CD14-positive monocyte (primary cell): ENCODE measurements around the gene FNIP2. TPM values are rescaled to one million over a fixed set of nuclear protein-coding genes. Genes with fewer than 3 reads are reported as not detected.

ENCODE experiments used
- DNase-seq, 3 donors: peaks; one replicate each; pipeline ENCODE4 v3.0.0-alpha.2; 2011 to 2022
- H2AFZ ChIP-seq: 2 replicates; pipeline ENCODE4 v1.6.0; 2012; ENCODE audit warnings: mild to moderate bottlenecking, low read depth, low read length, inconsistent platforms; ENCODE audit not compliant: insufficient read depth, poor library complexity, severe bottlenecking
- H3K27ac ChIP-seq, 2 donors: 1 replicate in 1 of 2; 2 replicates in 1 of 2; pipeline ENCODE4 v1.5.1; 2012 to 2013; ENCODE audit warnings: low read length in 2 of 2, control low read depth in 1 of 2, inconsistent platforms in 1 of 2, low read depth in 1 of 2, mild to moderate bottlenecking in 1 of 2
- H3K27me3 ChIP-seq, 2 donors: one replicate each; pipeline versions ENCODE4 v1.6.0 to v1.6.1; 2011 to 2013; ENCODE audit warnings: low read length in 2 of 2; ENCODE audit not compliant: control insufficient read depth in 2 of 2, insufficient read depth in 2 of 2
- H3K36me3 ChIP-seq, 2 donors: replicated peaks in 1 of 2; 1 replicate in 1 of 2; 2 replicates in 1 of 2; pipeline versions ENCODE4 v1.5.1 to v1.6.1; 2012 to 2013; ENCODE audit warnings: low read length in 2 of 2, control low read depth in 1 of 2, inconsistent platforms in 1 of 2, mild to moderate bottlenecking in 1 of 2; ENCODE audit not compliant: insufficient read depth in 2 of 2, control insufficient read depth in 1 of 2
- H3K4me1 ChIP-seq, 2 donors: 1 replicate in 1 of 2; 2 replicates in 1 of 2; pipeline versions ENCODE4 v1.5.1 to v1.6.1; 2012 to 2013; ENCODE audit warnings: low read length in 2 of 2, control low read depth in 1 of 2, inconsistent platforms in 1 of 2, mild to moderate bottlenecking in 1 of 2, moderate library complexity in 1 of 2; ENCODE audit not compliant: insufficient read depth in 2 of 2, control insufficient read depth in 1 of 2
- H3K4me2 ChIP-seq: replicated peaks from 2 replicates; pipeline ENCODE3; 2012; ENCODE audit warnings: low read length, moderate library complexity, mild to moderate bottlenecking; ENCODE audit not compliant: poor library complexity, severe bottlenecking; ENCODE audit errors: extremely low read depth
- H3K4me3 ChIP-seq, 3 experiments: fragments of 200-600 bp in 1 of 3; sonication (generic) in 1 of 3; replicated peaks in 1 of 3; 1 replicate in 2 of 3; 2 replicates in 1 of 3; pipeline ENCODE4 v1.5.1; 2011 to 2013; ENCODE audit warnings: low read length in 3 of 3, mild to moderate bottlenecking in 3 of 3, control low read depth in 2 of 3, low read depth in 2 of 3, inconsistent platforms in 1 of 3, moderate library complexity in 1 of 3
- H3K79me2 ChIP-seq: 2 replicates; pipeline ENCODE4 v1.6.0; 2012; ENCODE audit warnings: mild to moderate bottlenecking, control low read depth, inconsistent platforms, low read length, moderate library complexity; ENCODE audit not compliant: insufficient read depth
- H3K9ac ChIP-seq: 2 replicates; pipeline ENCODE4 v1.6.0; 2017; ENCODE audit warnings: low read length, mild to moderate bottlenecking; ENCODE audit not compliant: insufficient read depth, poor library complexity, severe bottlenecking
- H3K9me3 ChIP-seq, 2 donors: replicated peaks in 1 of 2; 1 replicate in 1 of 2; 2 replicates in 1 of 2; pipeline versions ENCODE4 v1.5.1 to v1.6.1; 2012 to 2013; ENCODE audit warnings: low read length in 2 of 2, control low read depth in 1 of 2; ENCODE audit not compliant: control insufficient read depth in 1 of 2, insufficient read depth in 1 of 2
- H4K20me1 ChIP-seq: 2 replicates; pipeline ENCODE4 v1.6.0; 2012; ENCODE audit warnings: mild to moderate bottlenecking, low read length, control low read depth, moderate library complexity; ENCODE audit not compliant: insufficient read depth
- H3K27ac Mint-ChIP-seq, 7 donors: one replicate each; pipeline ENCODE4 v1.8.0; 2020; ENCODE audit warnings: mild to moderate bottlenecking in 7 of 7, mixed read lengths in 7 of 7, moderate library complexity in 6 of 7, inconsistent platforms in 2 of 7
- H3K27me3 Mint-ChIP-seq, 3 donors: one replicate each; pipeline ENCODE4 v1.8.0; 2021 to 2022; ENCODE audit warnings: low read depth in 3 of 3, mild to moderate bottlenecking in 3 of 3, mixed read lengths in 3 of 3, moderate library complexity in 3 of 3, inconsistent platforms in 1 of 3
- H3K36me3 Mint-ChIP-seq, 2 donors: one replicate each; pipeline ENCODE4 v1.8.0; 2020; ENCODE audit warnings: mixed read lengths in 2 of 2, inconsistent platforms in 1 of 2, mild to moderate bottlenecking in 1 of 2
- H3K4me1 Mint-ChIP-seq: one replicate; pipeline ENCODE4 v1.8.0; 2020; ENCODE audit warnings: mild to moderate bottlenecking, mixed read lengths
- H3K4me3 Mint-ChIP-seq, 2 donors: one replicate each; pipeline ENCODE4 v1.8.0; 2020; ENCODE audit warnings: mild to moderate bottlenecking in 2 of 2, mixed read lengths in 2 of 2, moderate library complexity in 1 of 2
- H3K9me3 Mint-ChIP-seq, 7 donors: one replicate each; pipeline ENCODE4 v1.8.0; 2020 to 2022; ENCODE audit warnings: mixed read lengths in 7 of 7, mild to moderate bottlenecking in 6 of 7, moderate library complexity in 6 of 7, inconsistent platforms in 2 of 7
- WGBS: methylation state at CpG from one replicate; pipeline ENCODE4 v1.1.5; 2013; ENCODE audit warnings: missing lambda C conversion rate; ENCODE audit not compliant: insufficient coverage; 5-methylcytosine and 5-hydroxymethylcytosine counted together
- intact Hi-C, 2 donors: fragments of 100-400 bp; cut with micrococcal nuclease; formaldehyde crosslinking; loops; one replicate each; pipeline versions ENCODE4 v1.15.0 to v1.15.1; 2023
- polyA plus RNA-seq, 3 donors: library from polyadenylated mRNA; depleted of rRNA in 1 of 3; unstranded in 2 of 3; stranded (reverse) in 1 of 3; fragments of 300-500 nt in 2 of 3; fragments of >200 nt in 1 of 3; fragmentation: Illumina TruSeq in 2 of 3; gene quantifications; 1 replicate in 2 of 3; 2 replicates in 1 of 3; pipeline ENCODE4 v1.2.3, GENCODE V29; 2012 to 2021
- TF ChIP-seq, protein P1 (sequence below): fragments of 200-600 bp; IDR thresholded peaks from one replicate; pipeline ENCODE4 v1.8.0; 2022; ENCODE audit warnings: antibody characterized with exemption, mild to moderate bottlenecking

Gene FNIP2
- polyA plus RNA-seq, 3 donors: 3.5 to 7.7 (median 5.7) TPM

DNA sequence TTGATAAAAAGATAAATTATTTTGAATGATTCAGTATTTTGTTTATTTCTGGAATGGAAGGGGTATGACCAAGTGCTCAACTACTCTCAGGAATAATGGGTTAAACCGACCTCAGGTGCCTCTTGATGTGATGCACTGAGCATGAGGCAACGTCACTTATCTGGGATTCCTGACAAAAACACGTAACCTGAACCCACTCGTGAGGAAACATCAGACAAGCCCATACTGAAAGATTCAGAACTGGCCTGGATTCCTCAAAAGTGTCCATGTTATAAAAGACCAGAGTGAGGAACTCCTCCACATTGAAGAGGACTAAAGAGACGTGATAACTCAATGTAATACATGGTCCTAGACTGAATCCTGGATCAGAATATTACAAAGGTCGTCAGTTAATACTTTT, 144.0 kb downstream of the FNIP2 start:
- WGBS: 64% methylated on average over 4 of the region's 6 CpGs
- peaks cover 7 to 11% of the 10 kb centered on the region in 2 donors for H3K36me3 Mint-ChIP-seq

DNA sequence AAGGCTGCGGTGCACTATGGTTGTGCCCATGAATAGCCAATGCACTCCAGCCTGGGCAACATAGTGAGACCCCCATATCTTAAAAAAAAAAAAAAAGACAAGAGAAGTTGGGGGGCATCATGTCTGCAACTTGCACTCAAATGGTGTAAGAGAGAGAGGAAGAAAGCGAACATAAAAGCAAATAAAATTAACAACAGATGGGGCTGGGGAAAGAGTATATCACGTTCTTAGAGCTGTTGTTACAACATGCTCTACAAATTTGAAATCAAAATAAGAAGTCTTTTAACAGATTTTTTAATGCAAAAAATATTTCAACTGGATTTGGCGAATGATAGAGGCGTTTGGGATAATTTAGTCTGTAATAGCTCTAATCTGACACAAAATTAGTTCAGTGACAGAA, 144.9 kb downstream of the FNIP2 start:
- Mint-ChIP-seq H3K4me1 (peaks cover 6% of the 10 kb centered on the region), H3K9me3 (peaks cover 0 to 3% (median 0%) of the 10 kb centered on the region in 7 donors), H3K27me3 (no peaks in the 10 kb centered on the region), H3K36me3 (peaks cover 7 to 11% of the 10 kb centered on the region in 2 donors), H3K4me3 (no peak overlapping the region), H3K27ac (no peak overlapping the region)
- H2AFZ ChIP-seq: no peak overlapping the region
- no peaks in the 10 kb centered on the region for H3K27me3 ChIP-seq
- H3K4me1 ChIP-seq: peaks cover 0 to 6% of the 10 kb centered on the region in 2 donors
- no peaks in the 10 kb centered on the region for H3K79me2 ChIP-seq
- no peak overlapping the region for H3K9ac ChIP-seq
- no peak overlapping the region for H3K4me3 ChIP-seq
- H4K20me1 ChIP-seq: no peaks in the 10 kb centered on the region
- no peaks in the 10 kb centered on the region for H3K9me3 ChIP-seq
- no peak overlapping the region for H3K4me2 ChIP-seq
- H3K36me3 ChIP-seq: no peaks in the 10 kb centered on the region
- no peak for DNase-seq
- H3K27ac ChIP-seq: no peak overlapping the region
- intact Hi-C loops: no loop called here
- WGBS: no CpG with 5 or more reads among the region's 5 CpGs
- TF ChIP-seq, protein P1, sequence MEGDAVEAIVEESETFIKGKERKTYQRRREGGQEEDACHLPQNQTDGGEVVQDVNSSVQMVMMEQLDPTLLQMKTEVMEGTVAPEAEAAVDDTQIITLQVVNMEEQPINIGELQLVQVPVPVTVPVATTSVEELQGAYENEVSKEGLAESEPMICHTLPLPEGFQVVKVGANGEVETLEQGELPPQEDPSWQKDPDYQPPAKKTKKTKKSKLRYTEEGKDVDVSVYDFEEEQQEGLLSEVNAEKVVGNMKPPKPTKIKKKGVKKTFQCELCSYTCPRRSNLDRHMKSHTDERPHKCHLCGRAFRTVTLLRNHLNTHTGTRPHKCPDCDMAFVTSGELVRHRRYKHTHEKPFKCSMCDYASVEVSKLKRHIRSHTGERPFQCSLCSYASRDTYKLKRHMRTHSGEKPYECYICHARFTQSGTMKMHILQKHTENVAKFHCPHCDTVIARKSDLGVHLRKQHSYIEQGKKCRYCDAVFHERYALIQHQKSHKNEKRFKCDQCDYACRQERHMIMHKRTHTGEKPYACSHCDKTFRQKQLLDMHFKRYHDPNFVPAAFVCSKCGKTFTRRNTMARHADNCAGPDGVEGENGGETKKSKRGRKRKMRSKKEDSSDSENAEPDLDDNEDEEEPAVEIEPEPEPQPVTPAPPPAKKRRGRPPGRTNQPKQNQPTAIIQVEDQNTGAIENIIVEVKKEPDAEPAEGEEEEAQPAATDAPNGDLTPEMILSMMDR: no peak

More for the DNA sequence above, 144.0 kb downstream of the FNIP2 start:
- H3K4me2 ChIP-seq: no peak overlapping the region
- H3K79me2 ChIP-seq: no peaks in the 10 kb centered on the region
- H2AFZ ChIP-seq: no peak overlapping the region
- Mint-ChIP-seq H3K4me3 (no peak overlapping the region), H3K27me3 (no peaks in the 10 kb centered on the region), H3K4me1 (peaks cover 6% of the 10 kb centered on the region), H3K9me3 (peaks cover 0 to 3% (median 0%) of the 10 kb centered on the region in 7 donors), H3K27ac (no peak overlapping the region)
- TF ChIP-seq, protein P1: no peak
- DNase-seq: no peak
- H3K9me3 ChIP-seq: no peaks in the 10 kb centered on the region
- H3K4me3 ChIP-seq: no peak overlapping the region
- H3K27me3 ChIP-seq: no peaks in the 10 kb centered on the region
- no peaks in the 10 kb centered on the region for H3K36me3 ChIP-seq
- H3K4me1 ChIP-seq: peaks cover 0 to 6% of the 10 kb centered on the region in 2 donors
- intact Hi-C loops: no loop called here
- no peaks in the 10 kb centered on the region for H4K20me1 ChIP-seq
- no peak overlapping the region for H3K27ac ChIP-seq
- H3K9ac ChIP-seq: no peak overlapping the region
